K562 (cell line): ENCODE measurements around the gene PCDH19. TPM values are rescaled to one million over a fixed set of nuclear protein-coding genes. Genes with fewer than 3 reads are reported as not detected.

Experiments used
- ATAC-seq: fragments of 200-7000 bp; cut with Tn5 transposase; 3 replicates; pipeline ENCODE4 v1.9.1; 2020; ENCODE audit warnings: moderate library complexity
- BruUV-seq: library from RNA; stranded (reverse); fragments of 400-500 nt; replicated peaks from 2 replicates; lab custom pipeline; 2021; lab: Mats Ljungman, UMichigan
- CTCF ChIA-PET: fragments of 300-600 bp; formaldehyde crosslinking; extraction: SDS; loops from one replicate; lab custom pipeline; 2021; ENCODE audit warnings: low intra/inter-chr PET ratio; lab: Yijun Ruan, JAX
- POLR2A ChIA-PET: fragments of 300-600, 350-650 bp; sonication (Branson Sonifier 250); formaldehyde crosslinking; extraction: SDS; loops from one replicate; lab custom pipeline; 2021; ENCODE audit warnings: antibody characterized with exemption, inconsistent platforms; lab: Yijun Ruan, JAX
- DNase-seq, 4 experiments: peaks; one replicate each; pipeline versions ENCODE4 v3.0.0 to v3.0.0-alpha.2; 2011 to 2018; ENCODE audit warnings: low spot score in 3 of 4, mixed read lengths in 3 of 4; ENCODE audit errors: extremely low read depth in 1 of 4
- FAIRE-seq: peaks from 2 replicates; lab custom pipeline; 2011; peaks lifted over from hg19 to GRCh38; lab: Jason Lieb, UNC
- H2AFZ ChIP-seq: 2 replicates; pipeline ENCODE4 v1.6.0; 2011; ENCODE audit warnings: low read depth, low read length, control low read depth, inconsistent platforms
- H3K27ac ChIP-seq: fragments of 200-600 bp; 3 replicates; pipeline ENCODE4 v1.8.0; 2011; ENCODE audit warnings: low read depth, mild to moderate bottlenecking, control low read depth, inconsistent platforms, low read length, moderate library complexity, mixed read lengths; ENCODE audit errors: extremely low read depth
- H3K27me3 ChIP-seq, 2 experiments: fragments of 300-600 bp in 1 of 2; 2 replicates in 1 of 2; 3 replicates in 1 of 2; pipeline versions ENCODE4 v1.6.0 to v1.8.0; 2011; ENCODE audit warnings: inconsistent platforms in 2 of 2, low read length in 2 of 2, mild to moderate bottlenecking in 1 of 2, mixed read lengths in 1 of 2, moderate library complexity in 1 of 2; ENCODE audit not compliant: control insufficient read depth in 2 of 2, insufficient read depth in 2 of 2
- H3K36me3 ChIP-seq: fragments of 300-600 bp; 3 replicates; pipeline ENCODE4 v1.8.0; 2011; ENCODE audit warnings: mild to moderate bottlenecking, low read length, inconsistent platforms; ENCODE audit not compliant: control insufficient read depth, insufficient read depth
- H3K4me1 ChIP-seq, 2 experiments: fragments of 200-600 bp in 1 of 2; replicated peaks in 1 of 2; 2 replicates in 1 of 2; 3 replicates in 1 of 2; pipeline versions ENCODE4 v1.5.1 to v1.8.0; 2011; ENCODE audit warnings: inconsistent platforms in 2 of 2, low read length in 2 of 2, mild to moderate bottlenecking in 1 of 2, mixed read lengths in 1 of 2, moderate library complexity in 1 of 2; ENCODE audit not compliant: control insufficient read depth in 2 of 2, insufficient read depth in 2 of 2
- H3K4me2 ChIP-seq: 2 replicates; pipeline ENCODE4 v1.6.1; 2011; ENCODE audit warnings: low read length, control low read depth, inconsistent platforms, mixed read lengths; ENCODE audit not compliant: insufficient read depth
- H3K4me3 ChIP-seq: fragments of 200-600 bp; sonication (generic), shearing (Covaris generic); 2 replicates; pipeline ENCODE4 v1.5.1; 2016; ENCODE audit warnings: control low read depth, inconsistent platforms
- H3K79me2 ChIP-seq: fragments of 200-600 bp; 3 replicates; pipeline ENCODE4 v1.8.0; 2011; ENCODE audit warnings: low read length, inconsistent platforms; ENCODE audit not compliant: control insufficient read depth, insufficient read depth
- H3K9ac ChIP-seq, 2 experiments: 2 replicates each; pipeline versions ENCODE4 v1.6.0 to v1.6.1; 2011; ENCODE audit warnings: low read depth in 2 of 2, low read length in 2 of 2, control low read depth in 1 of 2, inconsistent platforms in 1 of 2, mild to moderate bottlenecking in 1 of 2, mixed read lengths in 1 of 2; ENCODE audit not compliant: insufficient read depth in 1 of 2
- H3K9me1 ChIP-seq: one replicate; pipeline ENCODE4 v1.6.0; 2011; ENCODE audit warnings: inconsistent platforms, mild to moderate bottlenecking, low read length, moderate library complexity; ENCODE audit not compliant: control insufficient read depth, insufficient read depth
- H3K9me3 ChIP-seq: replicated peaks from 2 replicates; pipeline ENCODE4 v1.5.1; 2011; ENCODE audit warnings: low read depth, low read length, inconsistent platforms; ENCODE audit not compliant: control insufficient read depth, insufficient read depth
- H4K20me1 ChIP-seq: replicated peaks from 2 replicates; pipeline ENCODE4 v1.6.1; 2011; ENCODE audit warnings: low read length, inconsistent platforms, mixed read lengths; ENCODE audit not compliant: control insufficient read depth, insufficient read depth
- ARID4B ChIP-seq: sonication (generic); formaldehyde crosslinking; IDR thresholded peaks from 2 replicates; pipeline ENCODE4 v1.8.0; 2022; ENCODE audit warnings: mild to moderate bottlenecking, missing genetic modification reagents
- BACH1 ChIP-seq: fragments of 200-800 bp; sonication (Bioruptor generic); IDR thresholded peaks from 2 replicates; pipeline ENCODE4 v1.6.1; 2016; ENCODE audit warnings: missing genetic modification characterization, missing compliant biosample characterization
- KDM2B ChIP-seq: fragments of 250-450 bp; sonication (Bioruptor Pico); IDR thresholded peaks from 2 replicates; pipeline ENCODE4 v1.8.0; 2021; ENCODE audit warnings: mild to moderate bottlenecking, moderate library complexity
- MED1 ChIP-seq: sonication (generic); formaldehyde crosslinking; IDR thresholded peaks from 2 replicates; pipeline ENCODE4 v1.8.1; 2023; ENCODE audit warnings: missing genetic modification reagents, borderline replicate concordance
- MEF2A ChIP-seq: IDR thresholded peaks from 2 replicates; pipeline ENCODE4 v1.6.1; 2011; ENCODE audit warnings: low read depth, mild to moderate bottlenecking, low read length, moderate library complexity; ENCODE audit not compliant: control insufficient read depth
- NCOA2 ChIP-seq, 2 experiments: fragments of 450-650 bp; IDR thresholded peaks; 2 replicates each; pipeline ENCODE4 v1.6.1; 2018; ENCODE audit warnings: mild to moderate bottlenecking in 2 of 2, moderate library complexity in 1 of 2; ENCODE audit not compliant: partially characterized antibody in 2 of 2
- NFXL1 ChIP-seq: fragments of 450-650 bp; formaldehyde crosslinking; IDR thresholded peaks from 2 replicates; pipeline ENCODE4 v1.4.0; 2021; ENCODE audit warnings: mild to moderate bottlenecking
- ZKSCAN1 ChIP-seq: fragments of 150-350 bp; IDR thresholded peaks from 2 replicates; pipeline ENCODE4 v1.6.1; 2016; ENCODE audit warnings: low read depth, low read length
- ZNF644 ChIP-seq: fragments of 200-800 bp; sonication (Bioruptor generic); IDR thresholded peaks from 2 replicates; pipeline ENCODE4 v1.6.1; 2016; ENCODE audit warnings: low read depth, missing genetic modification characterization, missing compliant biosample characterization
- WGBS: fragments of 100-300 bp; shearing (Covaris generic); methylation state at CpG from one replicate; pipeline ENCODE4 v1.1.6; 2016; ENCODE audit warnings: low coverage, mixed read lengths; ENCODE audit not compliant: insufficient coverage; ENCODE audit errors: missing lambda C conversion rate; 5-methylcytosine and 5-hydroxymethylcytosine counted together
- in situ Hi-C: fragments of 300-500 bp; cut with MboI; formaldehyde crosslinking; loops from 4 replicates; pipeline ENCODE4 v1.15.0; 2018; ENCODE audit warnings: inconsistent platforms, mixed read lengths
- intact Hi-C: fragments of 100-400 bp; cut with micrococcal nuclease; formaldehyde crosslinking; loops from 2 replicates; pipeline ENCODE4 v1.14.2; 2022
- polyA plus RNA-seq, 8 experiments: library from polyadenylated mRNA; depleted of rRNA in 4 of 8; stranded (reverse) in 5 of 8; unstranded in 3 of 8; fragments of >200 nt; fragmentation: Nextera tagmentation in 2 of 8; fragmentation: Illumina TruSeq in 1 of 8; extraction: Ambion mirVana in 2 of 8; extraction: Trizol in 1 of 8; gene quantifications; 2 replicates each; pipeline versions ENCODE4 v1.2.1 to v1.2.3, GENCODE V29; 2011 to 2014; ENCODE audit warnings: inconsistent platforms in 1 of 8, missing spikeins in 1 of 8
- total RNA-seq, 7 experiments: library from RNA; depleted of rRNA in 6 of 7; stranded (reverse); fragments of >200 nt in 6 of 7; fragmentation: Illumina TruSeq in 2 of 7; extraction: Trizol in 2 of 7; gene quantifications; 2 replicates each; pipeline versions ENCODE4 v1.2.1 to v1.2.3, GENCODE V29; 2011 to 2021; ENCODE audit warnings: low replicate concordance in 1 of 7

Gene PCDH19
- total and polyA plus RNA-seq, 9 of the 15 experiments (the other 6 are each of a cell fraction or from before 2014, with no cell fraction given) = not detected

- TF ChIP-seq BACH1 = no peak
- Histone ChIP-seq H3K79me2 (no peaks in the 10 kb centered on the region), H3K9me1 (no peaks in the 10 kb centered on the region), H3K27me3 (no peaks in the 10 kb centered on the region), H3K36me3 (no peaks in the 10 kb centered on the region), H2AFZ (no peak overlapping the region), H3K27ac (no peak overlapping the region), H3K4me2 (no peak overlapping the region), H3K9me3 (no peaks in the 10 kb centered on the region), H3K9ac (no peak overlapping the region), H3K4me1 (no peaks in the 10 kb centered on the region), H3K4me3 (no peak overlapping the region), H4K20me1 (no peaks in the 10 kb centered on the region)
- ChIA-PET POLR2A (no interaction called here), CTCF (no interaction called here)
- FAIRE-seq (no peak), ATAC-seq (no peak), DNase-seq (no peak)
- in situ Hi-C loops (no loop called here), intact Hi-C loops (no loop called here)
- no TSS peak for BruUV-seq
- WGBS = 0% methylated on average over 2 of the region's 4 CpGs
Measured at GRCh38 chrX:100353326-100353725, 56.7 kb downstream of the PCDH19 start.

DNA sequence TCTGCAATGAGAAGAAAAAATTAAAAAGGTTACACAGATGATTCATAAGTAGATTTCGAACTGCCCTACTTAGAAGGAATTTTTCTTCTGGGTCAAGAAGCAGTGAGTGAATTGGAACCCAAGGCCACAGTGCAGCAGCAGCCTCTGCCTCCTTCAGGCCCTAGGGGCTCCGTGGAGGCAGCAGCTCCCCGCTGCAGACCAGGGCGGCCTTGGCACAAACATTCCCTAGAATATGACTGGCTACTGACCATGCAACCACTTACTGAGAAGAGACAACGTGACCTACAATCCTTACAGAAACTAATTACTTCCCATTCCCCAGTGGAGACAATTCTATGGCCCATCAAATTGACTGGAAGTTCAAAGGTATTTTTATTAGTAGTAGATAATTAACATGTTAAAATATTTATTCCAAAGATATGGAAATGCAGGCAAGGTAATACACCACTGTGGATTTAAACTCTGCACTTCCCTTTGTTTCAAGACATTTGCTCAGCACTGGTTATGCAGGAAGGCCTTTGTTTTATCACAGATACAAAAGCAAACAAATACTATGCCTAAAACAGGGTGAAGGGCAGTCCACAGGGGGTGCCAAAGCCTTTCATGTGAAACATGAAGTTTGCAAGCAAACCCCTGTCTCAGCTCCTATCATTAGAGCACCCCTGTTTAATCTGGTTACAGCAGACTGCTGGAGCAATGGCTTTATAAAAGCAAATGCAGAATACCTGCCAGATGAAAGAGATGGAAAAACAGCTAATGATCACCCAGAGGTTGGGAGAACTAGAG, 59.2 kb downstream of the PCDH19 start:
- H3K9ac ChIP-seq = no peak overlapping the region
- no peaks in the 10 kb centered on the region for H3K36me3 ChIP-seq
- no peaks in the 10 kb centered on the region for H3K9me1 ChIP-seq
- no peaks in the 10 kb centered on the region for H4K20me1 ChIP-seq
- BruUV-seq = no TSS peak
- H2AFZ ChIP-seq = no peak overlapping the region
- no peaks in the 10 kb centered on the region for H3K4me1 ChIP-seq
- H3K4me3 ChIP-seq = no peak overlapping the region
- in situ Hi-C loops (no loop called here), intact Hi-C loops (no loop called here)
- H3K4me2 ChIP-seq = no peak overlapping the region
- DNase-seq = no peak
- ChIA-PET POLR2A (no interaction called here), CTCF (no interaction called here)
- no peak for TF ChIP-seq MED1 (CRISPR knock-in tag)
- no peak for TF ChIP-seq ARID4B (CRISPR knock-in tag)
- TF ChIP-seq MEF2A = no peak
- no peak for TF ChIP-seq ZKSCAN1
- TF ChIP-seq ZNF644 (tag) = no peak
- TF ChIP-seq NFXL1 (CRISPR knock-in tag) = no peak
- no peak for TF ChIP-seq KDM2B (CRISPR knock-in tag)
- TF ChIP-seq NCOA2 (IDR thresholded peaks at IDR 0.05; ENCODE audit: partially characterized antibody in 2 of 2) = no peak
- TF ChIP-seq, all 486 proteins: peak for 0
- FAIRE-seq (no peak), ATAC-seq (no peak)
- Histone ChIP-seq H3K27me3 (no peaks in the 10 kb centered on the region), H3K79me2 (no peaks in the 10 kb centered on the region), H3K27ac (no peak overlapping the region), H3K9me3 (no peaks in the 10 kb centered on the region)
- 0% methylated on average over 4 of the region's 5 CpGs for WGBS
